GM12891 (cell line): Measurements from ENCODE around the gene FERMT2.

ENCODE experiments used
- PAX5 ChIP-seq: IDR thresholded peaks from 2 replicates; pipeline ENCODE4 v1.6.1; 2011; ENCODE audit warnings: low read length, moderate library complexity, mild to moderate bottlenecking; ENCODE audit not compliant: insufficient read depth, severe bottlenecking
- POLR2A ChIP-seq: IDR thresholded peaks from 2 replicates; pipeline ENCODE4 v1.6.1; 2011; ENCODE audit warnings: low read depth, low read length, control low read depth
- POLR2AphosphoS5 ChIP-seq: IDR thresholded peaks from 2 replicates; pipeline ENCODE4 v1.6.1; 2011; ENCODE audit warnings: low read depth, low read length, control low read depth
- POU2F2 ChIP-seq: IDR thresholded peaks from 2 replicates; pipeline ENCODE4 v1.6.1; 2011; ENCODE audit warnings: low read depth, mild to moderate bottlenecking, control low read depth, low read length, moderate library complexity
- TAF1 ChIP-seq: IDR thresholded peaks from 2 replicates; pipeline ENCODE4 v1.6.1; 2011; ENCODE audit warnings: low read depth, low read length, control low read depth

DNA sequence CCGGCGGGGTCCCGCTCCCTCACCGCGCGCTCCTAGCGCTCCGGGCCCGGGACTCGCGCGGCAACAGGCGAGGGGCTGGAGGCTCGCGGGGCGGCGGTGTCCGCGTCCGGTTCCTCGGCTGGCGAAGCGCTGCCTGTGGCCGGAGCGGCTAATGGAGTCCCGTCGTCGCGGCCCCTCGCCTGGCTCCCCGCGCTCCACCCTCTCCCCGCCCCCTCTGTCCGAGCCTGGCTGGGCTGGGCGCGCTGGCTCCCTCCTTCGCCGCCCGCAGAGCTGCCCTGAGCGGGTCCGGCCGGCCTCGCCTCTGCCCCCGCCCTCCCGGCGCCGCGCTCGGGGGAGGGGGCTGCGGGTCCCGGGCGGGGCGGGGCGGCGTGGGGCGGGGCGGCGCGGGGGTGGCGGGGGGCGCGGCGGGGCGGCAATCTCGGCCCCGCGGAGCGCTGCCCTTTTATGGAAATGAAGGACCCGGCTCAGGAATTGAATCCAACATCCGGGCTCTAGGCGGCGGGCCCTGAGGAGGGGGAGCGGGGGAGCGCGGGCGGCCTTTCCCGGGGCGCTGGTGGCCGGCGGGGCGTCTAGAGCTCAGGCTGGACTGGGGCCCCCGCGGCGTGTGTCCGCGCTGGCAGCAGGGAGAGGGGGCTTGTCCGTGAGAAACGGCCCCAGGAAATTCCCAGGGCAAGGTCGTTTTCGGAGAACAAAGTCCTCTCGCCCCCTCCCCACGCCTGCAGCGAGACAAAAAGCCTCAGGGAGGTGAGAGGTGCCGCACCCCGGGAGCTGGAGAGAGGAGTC, at the start of gene FERMT2:
- TF ChIP-seq POLR2A (no peak), POLR2AphosphoS5 (no peak), TAF1 (no peak), POU2F2 (no peak), PAX5 (no peak)
